CD4-positive, alpha-beta memory T cell (primary cell): ENCODE measurements around the gene GRIK1. TPM values are rescaled to one million over a fixed set of nuclear protein-coding genes. Genes with fewer than 3 reads are reported as not detected.

Source experiments
- CTCF ChIA-PET: fragments of 350-600 bp; sonication (Branson Sonifier 250); formaldehyde crosslinking; loops from one replicate; lab custom pipeline; 2021; ENCODE audit warnings: inconsistent platforms; ENCODE audit not compliant: partially characterized antibody; lab: Charles Lee
- POLR2A ChIA-PET: fragments of 350-600 bp; sonication (Branson Sonifier 250); formaldehyde crosslinking; loops from one replicate; lab custom pipeline; 2021; ENCODE audit not compliant: partially characterized antibody; lab: Charles Lee
- DNase-seq, 5 donors: peaks; one replicate each; pipeline versions ENCODE4 v3.0.0 to v3.0.0-alpha.2; 2020 to 2022; ENCODE audit warnings: mixed read lengths in 1 of 5
- H3K27ac ChIP-seq: one replicate; pipeline ENCODE4 v1.7.0; 2013; ENCODE audit warnings: low read depth, low read length
- H3K27me3 ChIP-seq: 2 replicates; pipeline ENCODE4 v1.7.0; 2013; ENCODE audit warnings: mild to moderate bottlenecking, low read length, moderate library complexity; ENCODE audit not compliant: insufficient read depth
- H3K36me3 ChIP-seq: 2 replicates; pipeline ENCODE4 v1.7.0; 2013; ENCODE audit warnings: mild to moderate bottlenecking, low read length, moderate library complexity; ENCODE audit not compliant: insufficient read depth
- H3K4me1 ChIP-seq: 2 replicates; pipeline ENCODE4 v1.7.0; 2013; ENCODE audit warnings: mild to moderate bottlenecking, low read length, moderate library complexity; ENCODE audit not compliant: insufficient read depth
- H3K4me3 ChIP-seq, 2 donors: one replicate each; pipeline ENCODE4 v1.7.0; 2013; ENCODE audit warnings: low read length in 2 of 2, mild to moderate bottlenecking in 1 of 2
- H3K9me3 ChIP-seq, 2 donors: one replicate each; pipeline ENCODE4 v1.7.0; 2013; ENCODE audit warnings: low read length in 2 of 2, control low read depth in 1 of 2; ENCODE audit not compliant: control insufficient read depth in 1 of 2
- H3K27ac Mint-ChIP-seq, 7 donors: one replicate each; pipeline ENCODE4 v1.8.0; 2020 to 2021; ENCODE audit warnings: mixed read lengths in 7 of 7, mild to moderate bottlenecking in 6 of 7, inconsistent platforms in 3 of 7, moderate library complexity in 3 of 7
- H3K27me3 Mint-ChIP-seq, 2 donors: one replicate each; pipeline ENCODE4 v1.8.0; 2020 to 2021; ENCODE audit warnings: mixed read lengths in 2 of 2
- H3K36me3 Mint-ChIP-seq, 2 donors: one replicate each; pipeline ENCODE4 v1.8.0; 2020 to 2021; ENCODE audit warnings: mixed read lengths in 2 of 2, inconsistent platforms in 1 of 2, mild to moderate bottlenecking in 1 of 2
- H3K4me1 Mint-ChIP-seq, 4 donors: one replicate each; pipeline ENCODE4 v1.8.0; 2020 to 2021; ENCODE audit warnings: mixed read lengths in 4 of 4, mild to moderate bottlenecking in 1 of 4
- H3K4me3 Mint-ChIP-seq, 8 donors: one replicate each; pipeline ENCODE4 v1.8.0; 2020 to 2021; ENCODE audit warnings: mixed read lengths in 8 of 8, mild to moderate bottlenecking in 7 of 8, moderate library complexity in 6 of 8, inconsistent platforms in 3 of 8
- H3K9me3 Mint-ChIP-seq, 8 donors: one replicate each; pipeline ENCODE4 v1.8.0; 2020 to 2021; ENCODE audit warnings: mixed read lengths in 8 of 8, mild to moderate bottlenecking in 5 of 8, inconsistent platforms in 3 of 8, moderate library complexity in 1 of 8
- intact Hi-C: fragments of 100-400 bp; cut with micrococcal nuclease; formaldehyde crosslinking; loops from one replicate; pipeline ENCODE4 v1.15.1; 2023
- polyA plus RNA-seq, 2 donors: library from polyadenylated mRNA; unstranded; fragments of 300-500 nt; fragmentation: Illumina TruSeq; gene quantifications; one replicate each; pipeline ENCODE4 v1.2.3, GENCODE V29; 2021
- total RNA-seq, 2 experiments: library from RNA; stranded (reverse); gene quantifications; one replicate each; pipeline ENCODE4 v1.2.3, GENCODE V29; 2021

The GRIK1 gene
- total and polyA plus RNA-seq, 4 experiments from 2014 or later = not detected

- intact Hi-C loops = no loop called here
- CTCF ChIA-PET = interaction anchor here (1.1 kb wide), 1 partner anchor 27 kb away, joined by 3 read pairs; no protein-coding TSS in a partner anchor
- no peaks in the 10 kb centered on the region for H3K4me1 Mint-ChIP-seq
These were observed 214.6 kb downstream of the GRIK1 start for GRCh38 chr21:29725025-29725736.

GRCh38 chr21:29721964-29722363, 217.8 kb downstream of the GRIK1 start:
- Mint-ChIP-seq H3K27ac (no peak overlapping the region), H3K36me3 (no peaks in the 10 kb centered on the region), H3K4me1 (no peaks in the 10 kb centered on the region), H3K4me3 (no peak overlapping the region), H3K9me3 (peaks cover 0 to 2% (median 0%) of the 10 kb centered on the region in 8 donors), H3K27me3 (peaks cover 0 to 3% of the 10 kb centered on the region in 2 donors)
- Histone ChIP-seq H3K27ac (no peak overlapping the region), H3K36me3 (no peaks in the 10 kb centered on the region), H3K27me3 (no peaks in the 10 kb centered on the region), H3K4me1 (no peaks in the 10 kb centered on the region), H3K9me3 (no peaks in the 10 kb centered on the region), H3K4me3 (no peak overlapping the region)
- no peak for DNase-seq
- intact Hi-C loops = no loop called here
- ChIA-PET CTCF (interaction anchor here (0.7 kb wide), 1 partner anchor 1172 kb away, joined by 3 read pairs; no protein-coding TSS in a partner anchor), POLR2A (no interaction called here)

More at GRCh38 chr21:29725025-29725736, 214.6 kb downstream of the GRIK1 start:
- Histone ChIP-seq H3K27ac (no peak overlapping the region), H3K4me1 (no peaks in the 10 kb centered on the region), H3K36me3 (no peaks in the 10 kb centered on the region), H3K4me3 (no peak overlapping the region), H3K27me3 (no peaks in the 10 kb centered on the region), H3K9me3 (no peaks in the 10 kb centered on the region)
- POLR2A ChIA-PET = no interaction called here
- peaks cover 0 to 3% of the 10 kb centered on the region in 2 donors for H3K27me3 Mint-ChIP-seq
- no peaks in the 10 kb centered on the region for H3K36me3 Mint-ChIP-seq
- no peak overlapping the region for H3K4me3 Mint-ChIP-seq
- H3K27ac Mint-ChIP-seq = no peak overlapping the region
- peaks cover 0 to 5% (median 0%) of the 10 kb centered on the region in 8 donors for H3K9me3 Mint-ChIP-seq
- DNase-seq = no peak

GRCh38 chr21:29721221-29721620, 218.6 kb downstream of the GRIK1 start:
- POLR2A ChIA-PET = no interaction called here
- no peak for DNase-seq

GRCh38 chr21:29719521-29719920, 220.3 kb downstream of the GRIK1 start:
- no peaks in the 10 kb centered on the region for H3K4me1 ChIP-seq
- intact Hi-C loops = no loop called here
- H3K4me3 ChIP-seq = no peak overlapping the region
- ChIA-PET POLR2A (no interaction called here), CTCF (no interaction called here)
- DNase-seq = no peak
- H3K9me3 Mint-ChIP-seq = peaks cover 0 to 9% (median 4%) of the 10 kb centered on the region in 8 donors
- H3K27ac ChIP-seq = no peak overlapping the region
- no peaks in the 10 kb centered on the region for H3K36me3 Mint-ChIP-seq
- H3K27me3 Mint-ChIP-seq = peaks cover 0 to 1% of the 10 kb centered on the region in 2 donors
- no peaks in the 10 kb centered on the region for H3K27me3 ChIP-seq
- H3K36me3 ChIP-seq = no peaks in the 10 kb centered on the region
- H3K9me3 ChIP-seq = no peaks in the 10 kb centered on the region
- no peak overlapping the region for H3K27ac Mint-ChIP-seq
- no peak overlapping the region for H3K4me3 Mint-ChIP-seq
- no peaks in the 10 kb centered on the region for H3K4me1 Mint-ChIP-seq

More at GRCh38 chr21:29721221-29721620, 218.6 kb downstream of the GRIK1 start:
- Mint-ChIP-seq H3K4me3 (no peak overlapping the region), H3K4me1 (no peaks in the 10 kb centered on the region), H3K9me3 (peaks cover 0 to 5% (median 2%) of the 10 kb centered on the region in 8 donors), H3K27ac (no peak overlapping the region), H3K27me3 (peaks cover 0 to 3% of the 10 kb centered on the region in 2 donors), H3K36me3 (no peaks in the 10 kb centered on the region)
- intact Hi-C loops = no loop called here
- H3K9me3 ChIP-seq = no peaks in the 10 kb centered on the region
- CTCF ChIA-PET = no interaction called here
- no peaks in the 10 kb centered on the region for H3K4me1 ChIP-seq
- H3K27ac ChIP-seq = no peak overlapping the region
- no peaks in the 10 kb centered on the region for H3K27me3 ChIP-seq
- H3K4me3 ChIP-seq = no peak overlapping the region
- H3K36me3 ChIP-seq = no peaks in the 10 kb centered on the region

- intact Hi-C loops = no loop called here
- H3K27me3 ChIP-seq = no peaks in the 10 kb centered on the region
- no peaks in the 10 kb centered on the region for H3K36me3 ChIP-seq
- ChIA-PET CTCF (interaction anchor here (0.6 kb wide), 1 partner anchor 556 kb away, joined by 3 read pairs; no protein-coding TSS in a partner anchor), POLR2A (no interaction called here)
- no peaks in the 10 kb centered on the region for H3K9me3 ChIP-seq
- H3K9me3 Mint-ChIP-seq = peaks cover 0 to 9% (median 4%) of the 10 kb centered on the region in 8 donors
- no peak for DNase-seq
- no peaks in the 10 kb centered on the region for H3K36me3 Mint-ChIP-seq
- H3K4me3 ChIP-seq = no peak overlapping the region
- no peak overlapping the region for H3K27ac Mint-ChIP-seq
- no peaks in the 10 kb centered on the region for H3K4me1 ChIP-seq
- H3K27ac ChIP-seq = no peak overlapping the region
- H3K4me3 Mint-ChIP-seq = no peak overlapping the region
- H3K27me3 Mint-ChIP-seq = peaks cover 0 to 1% of the 10 kb centered on the region in 2 donors
- no peaks in the 10 kb centered on the region for H3K4me1 Mint-ChIP-seq
These were observed 221.5 kb downstream of the GRIK1 start for GRCh38 chr21:29718081-29718815.

- Mint-ChIP-seq H3K4me3 (no peak overlapping the region), H3K27me3 (peaks cover 0 to 1% of the 10 kb centered on the region in 2 donors), H3K4me1 (no peaks in the 10 kb centered on the region), H3K27ac (no peak overlapping the region), H3K36me3 (no peaks in the 10 kb centered on the region), H3K9me3 (peaks cover 0 to 9% (median 4%) of the 10 kb centered on the region in 8 donors)
- intact Hi-C loops = no loop called here
- Histone ChIP-seq H3K4me3 (no peak overlapping the region), H3K27ac (no peak overlapping the region), H3K9me3 (no peaks in the 10 kb centered on the region), H3K27me3 (no peaks in the 10 kb centered on the region), H3K4me1 (no peaks in the 10 kb centered on the region), H3K36me3 (no peaks in the 10 kb centered on the region)
- ChIA-PET CTCF (no interaction called here), POLR2A (no interaction called here)
- DNase-seq = no peak
These were observed 222.1 kb downstream of the GRIK1 start for GRCh38 chr21:29717659-29718058.

- Mint-ChIP-seq H3K27me3 (no peaks in the 10 kb centered on the region), H3K4me3 (no peak overlapping the region), H3K36me3 (no peaks in the 10 kb centered on the region), H3K4me1 (no peaks in the 10 kb centered on the region), H3K27ac (no peak overlapping the region), H3K9me3 (peaks cover 0 to 9% (median 4%) of the 10 kb centered on the region in 8 donors)
- DNase-seq = no peak
- intact Hi-C loops = no loop called here
- Histone ChIP-seq H3K4me1 (no peaks in the 10 kb centered on the region), H3K4me3 (no peak overlapping the region), H3K27ac (no peak overlapping the region), H3K36me3 (no peaks in the 10 kb centered on the region), H3K27me3 (no peaks in the 10 kb centered on the region), H3K9me3 (no peaks in the 10 kb centered on the region)
- POLR2A ChIA-PET = no interaction called here
- CTCF ChIA-PET = no interaction called here
These were observed 223.0 kb downstream of the GRIK1 start for GRCh38 chr21:29716753-29717152.
